Neuron (in vitro differentiated cells): ENCODE results near the gene CRK.
"Not testable (repeated sequence)": the region's sequence is repeated elsewhere in the genome, so short reads cannot be mapped to it uniquely, and the experiment has no call there.

Experiments
- H2AFZ ChIP-seq: one replicate; pipeline ENCODE4 v1.6.1; 2013; ENCODE audit warnings: low read depth, mild to moderate bottlenecking, inconsistent platforms, low read length, moderate library complexity
- H3K27me3 ChIP-seq: one replicate; pipeline ENCODE4 v1.6.1; 2013; ENCODE audit warnings: low read length; ENCODE audit not compliant: insufficient read depth
- H3K36me3 ChIP-seq: one replicate; pipeline ENCODE4 v1.6.1; 2013; ENCODE audit warnings: low read length; ENCODE audit not compliant: insufficient read depth
- H3K4me1 ChIP-seq: one replicate; pipeline ENCODE4 v1.6.1; 2013; ENCODE audit warnings: low read length; ENCODE audit not compliant: insufficient read depth
- H3K4me3 ChIP-seq: 2 replicates; pipeline ENCODE4 v1.5.1; 2013; ENCODE audit warnings: mild to moderate bottlenecking, low read length, moderate library complexity
- H3K9me3 ChIP-seq: one replicate; pipeline ENCODE4 v1.6.1; 2013; ENCODE audit warnings: low read length

The CRK gene

GRCh38 chr17:1418476-1418875 is 37.6 kb downstream of the CRK start:
- not testable (repeated sequence) for H3K4me1 ChIP-seq, H2AFZ ChIP-seq, H3K27me3 ChIP-seq, H3K4me3 ChIP-seq, H3K9me3 ChIP-seq
- peaks cover 31% of the 10 kb centered on the region for H3K36me3 ChIP-seq

GRCh38 chr17:1416414-1416813 is 39.6 kb downstream of the CRK start:
- H3K4me3 ChIP-seq, result no peak overlapping the region
- no peak overlapping the region for H2AFZ ChIP-seq
- no peaks in the 10 kb centered on the region for H3K9me3 ChIP-seq
- H3K4me1 ChIP-seq, result no peaks in the 10 kb centered on the region
- no peaks in the 10 kb centered on the region for H3K27me3 ChIP-seq
- peaks cover 15% of the 10 kb centered on the region for H3K36me3 ChIP-seq

- H3K9me3 ChIP-seq, result no peaks in the 10 kb centered on the region
- no peak overlapping the region for H2AFZ ChIP-seq
- no peaks in the 10 kb centered on the region for H3K4me1 ChIP-seq
- H3K4me3 ChIP-seq, result no peak overlapping the region
- H3K36me3 ChIP-seq, result peaks cover 1% of the 10 kb centered on the region
- H3K27me3 ChIP-seq, result no peaks in the 10 kb centered on the region
Measured at GRCh38 chr17:1414634-1415033, 41.4 kb downstream of the CRK start.

GRCh38 chr17:1414001-1414574 is 41.9 kb downstream of the CRK start:
- no peaks in the 10 kb centered on the region for H3K9me3 ChIP-seq
- H3K36me3 ChIP-seq, result no peaks in the 10 kb centered on the region
- no peak overlapping the region for H3K4me3 ChIP-seq
- no peaks in the 10 kb centered on the region for H3K27me3 ChIP-seq
- H3K4me1 ChIP-seq, result no peaks in the 10 kb centered on the region
- no peak overlapping the region for H2AFZ ChIP-seq

GRCh38 chr17:1413281-1413791 is 42.7 kb downstream of the CRK start:
- no peaks in the 10 kb centered on the region for H3K36me3 ChIP-seq
- no peaks in the 10 kb centered on the region for H3K4me1 ChIP-seq
- H3K27me3 ChIP-seq, result no peaks in the 10 kb centered on the region
- no peaks in the 10 kb centered on the region for H3K9me3 ChIP-seq
- H3K4me3 ChIP-seq, result no peak overlapping the region
- no peak overlapping the region for H2AFZ ChIP-seq

- Histone ChIP-seq H3K36me3 (no peaks in the 10 kb centered on the region), H2AFZ (no peak overlapping the region), H3K4me3 (no peak overlapping the region), H3K4me1 (no peaks in the 10 kb centered on the region), H3K9me3 (no peaks in the 10 kb centered on the region), H3K27me3 (no peaks in the 10 kb centered on the region)
Measured at GRCh38 chr17:1412185-1413110, 43.6 kb downstream of the CRK start.

- no peak overlapping the region for H3K4me3 ChIP-seq
- no peaks in the 10 kb centered on the region for H3K27me3 ChIP-seq
- H3K4me1 ChIP-seq, result peaks cover 16% of the 10 kb centered on the region
- peaks cover 5% of the 10 kb centered on the region for H3K9me3 ChIP-seq
- peaks cover 5% of the 10 kb centered on the region for H3K36me3 ChIP-seq
- H2AFZ ChIP-seq, result no peak overlapping the region
Measured at GRCh38 chr17:1402262-1402586, 53.8 kb downstream of the CRK start.

GRCh38 chr17:1399679-1400512 is 56.1 kb downstream of the CRK start, which contains the start of gene YWHAE:
Gene YWHAE (minus strand): TSS chr17:1400222. CDS start chr17:1400110, 112 bp downstream.
- peak within 1 kb of the TSS; percentile 98 for H3K4me3 ChIP-seq
- H3K9me3 ChIP-seq, result peaks cover 4% of the 10 kb centered on the region
- H3K36me3 ChIP-seq, result peaks cover 17% of the 10 kb centered on the region
- H3K27me3 ChIP-seq, result no peaks in the 10 kb centered on the region
- H3K4me1 ChIP-seq, result peaks cover 16% of the 10 kb centered on the region
- H2AFZ ChIP-seq, result peak within 1 kb of the TSS; percentile 66

- Histone ChIP-seq H3K4me1 (peaks cover 18% of the 10 kb centered on the region), H3K9me3 (peaks cover 3% of the 10 kb centered on the region), H3K36me3 (peaks cover 18% of the 10 kb centered on the region), H3K4me3 (peak overlapping the region; percentile 98), H2AFZ (no peak overlapping the region), H3K27me3 (no peaks in the 10 kb centered on the region)
Measured at GRCh38 chr17:1398931-1399678, 56.9 kb downstream of the CRK start.

- H3K9me3 ChIP-seq, result peaks cover 3% of the 10 kb centered on the region
- H2AFZ ChIP-seq, result no peak overlapping the region
- H3K36me3 ChIP-seq, result peaks cover 22% of the 10 kb centered on the region
- peak overlapping the region; percentile 98 for H3K4me3 ChIP-seq
- H3K27me3 ChIP-seq, result no peaks in the 10 kb centered on the region
- peaks cover 19% of the 10 kb centered on the region for H3K4me1 ChIP-seq
Measured at GRCh38 chr17:1398028-1398427, 58.0 kb downstream of the CRK start.

GRCh38 chr17:1395876-1396665 is 60.0 kb downstream of the CRK start:
- not testable (repeated sequence) for H3K4me3 ChIP-seq

GRCh38 chr17:1391577-1391976 is 64.5 kb downstream of the CRK start:
- peaks cover 3% of the 10 kb centered on the region for H3K4me1 ChIP-seq
- no peak overlapping the region for H2AFZ ChIP-seq
- no peaks in the 10 kb centered on the region for H3K27me3 ChIP-seq
- H3K9me3 ChIP-seq, result peaks cover 3% of the 10 kb centered on the region
- H3K36me3 ChIP-seq, result peaks cover 43% of the 10 kb centered on the region
- no peak overlapping the region for H3K4me3 ChIP-seq

More at GRCh38 chr17:1395876-1396665, 60.0 kb downstream of the CRK start:
- H3K4me1 ChIP-seq, result peaks cover 19% of the 10 kb centered on the region
- H3K36me3 ChIP-seq, result peaks cover 34% of the 10 kb centered on the region
- not testable (repeated sequence) for H3K27me3 ChIP-seq, H3K9me3 ChIP-seq, H2AFZ ChIP-seq
